HG02588 (cell line): ENCODE measurements around the gene SRP72.
"Not testable (repeated sequence)": the region's sequence is repeated elsewhere in the genome, so short reads cannot be mapped to it uniquely, and the experiment has no call there.

Source experiments
- ATAC-seq: cut with Tn5 transposase; IDR thresholded peaks from one replicate; pipeline ENCODE4 v1.9.1; 2021; ENCODE audit warnings: mild to moderate bottlenecking, moderate library complexity; ENCODE audit not compliant: unreplicated experiment

SRP72 gene

GRCh38 chr4:56465599-56466295 is 1.7 kb upstream of the SRP72 start:
- no peak for ATAC-seq

DNA sequence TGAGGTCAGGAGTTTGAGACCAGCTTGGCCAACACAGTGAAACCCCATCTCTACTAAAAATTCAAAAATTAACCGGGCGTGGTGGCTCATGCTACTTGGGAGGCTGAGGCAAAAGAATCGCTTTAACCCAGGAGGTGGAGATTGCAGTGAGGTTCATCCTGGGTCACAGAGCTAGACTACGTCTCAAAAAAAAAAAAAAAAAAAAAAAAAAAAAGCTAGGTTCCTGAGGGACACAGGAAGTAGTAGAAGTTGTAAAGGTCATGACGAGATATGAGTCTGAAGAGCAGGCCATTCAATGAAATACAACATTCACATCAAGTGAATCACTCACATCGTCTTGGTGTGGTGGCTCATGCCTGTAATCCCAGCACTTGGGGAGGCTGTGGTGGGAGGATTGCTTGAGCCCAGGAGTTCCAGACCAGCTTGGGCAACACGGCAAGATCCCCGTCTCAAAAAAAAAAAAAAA is 1.1 kb upstream of the SRP72 start:
- not testable (repeated sequence) for ATAC-seq

GRCh38 chr4:56466910-56467283 is 520 bp upstream of the SRP72 start:
- no peak for ATAC-seq

DNA sequence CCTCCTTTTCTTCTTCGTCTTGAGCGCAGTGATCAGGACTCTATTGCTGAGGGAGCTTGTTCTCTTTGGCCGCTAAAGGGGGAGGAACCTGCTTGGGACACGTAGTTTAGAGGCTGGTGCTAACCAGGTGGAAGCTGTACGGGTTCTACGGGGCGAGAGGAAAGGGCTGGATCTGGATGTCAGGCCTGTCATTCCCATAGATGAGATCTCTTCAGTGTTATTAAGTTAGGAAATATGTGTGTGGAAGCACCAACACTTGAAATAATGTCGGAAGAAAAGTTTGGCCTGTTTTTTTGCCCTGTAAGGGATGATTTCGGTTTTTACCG is 643 bp downstream of the SRP72 start:
- peak; percentile 46 for ATAC-seq

DNA sequence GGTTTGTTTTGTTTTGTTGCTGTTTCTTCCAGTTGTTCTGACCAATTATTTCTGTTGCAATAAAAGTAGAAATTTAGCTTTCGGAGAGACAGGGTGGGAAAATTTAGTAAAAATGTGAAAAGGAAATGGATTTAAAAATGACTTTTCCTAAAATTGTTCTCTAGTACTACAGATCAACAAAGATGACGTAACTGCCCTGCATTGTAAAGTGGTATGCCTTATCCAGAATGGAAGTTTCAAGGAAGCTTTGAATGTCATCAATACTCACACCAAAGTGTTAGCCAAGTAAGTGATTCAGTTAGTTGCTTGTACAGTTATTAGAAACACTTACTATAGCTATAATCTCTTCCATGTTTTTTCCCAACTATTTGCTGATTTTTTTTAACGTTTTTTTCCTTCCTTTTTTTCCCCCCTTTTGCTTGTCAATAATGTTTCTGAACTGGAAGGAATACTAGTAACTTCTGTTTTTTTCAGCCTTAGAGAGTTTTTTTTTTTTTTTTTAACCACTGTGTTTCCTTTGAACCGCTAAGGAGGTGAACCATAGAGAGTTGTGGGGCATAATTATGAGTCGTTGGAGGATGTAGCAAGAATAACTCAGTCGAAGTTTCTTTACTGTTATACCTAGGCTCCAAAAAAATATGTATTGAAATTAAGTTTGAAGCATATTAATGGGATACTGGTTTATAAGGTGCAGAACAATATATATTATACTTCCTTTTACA is 2.2 kb downstream of the SRP72 start:
- no peak for ATAC-seq

GRCh38 chr4:56475917-56476316 is 8.5 kb downstream of the SRP72 start:
- peak; percentile 81 for ATAC-seq

DNA sequence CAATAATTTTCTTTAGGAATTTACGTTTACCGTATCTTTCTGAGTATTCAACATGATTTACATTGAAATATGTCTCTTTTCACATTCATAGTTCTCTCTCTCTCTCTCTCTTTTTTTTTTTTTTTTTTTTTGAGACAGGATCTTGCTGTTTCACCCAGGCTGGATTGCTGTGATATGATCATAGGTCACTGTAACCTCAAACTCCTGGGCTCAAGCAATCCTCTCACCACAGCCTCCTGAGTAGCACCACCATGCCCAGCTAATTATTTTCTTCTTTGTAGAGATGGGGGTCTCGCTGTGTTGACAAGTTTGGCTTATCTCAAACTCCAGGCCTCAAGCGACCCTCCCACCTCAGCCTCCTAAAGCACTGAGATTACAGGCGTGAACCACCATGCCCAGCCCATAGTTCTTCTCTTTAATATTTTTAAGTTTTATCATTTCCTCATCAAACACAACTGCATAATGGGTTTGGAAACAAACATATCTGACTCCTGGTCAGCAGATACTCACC is 9.8 kb downstream of the SRP72 start:
- ATAC-seq: no peak

- no peak for ATAC-seq
Observed at GRCh38 chr4:56480691-56481090, 13.3 kb downstream of the SRP72 start.

- ATAC-seq: no peak
Observed at GRCh38 chr4:56496241-56496640, 28.8 kb downstream of the SRP72 start.

DNA sequence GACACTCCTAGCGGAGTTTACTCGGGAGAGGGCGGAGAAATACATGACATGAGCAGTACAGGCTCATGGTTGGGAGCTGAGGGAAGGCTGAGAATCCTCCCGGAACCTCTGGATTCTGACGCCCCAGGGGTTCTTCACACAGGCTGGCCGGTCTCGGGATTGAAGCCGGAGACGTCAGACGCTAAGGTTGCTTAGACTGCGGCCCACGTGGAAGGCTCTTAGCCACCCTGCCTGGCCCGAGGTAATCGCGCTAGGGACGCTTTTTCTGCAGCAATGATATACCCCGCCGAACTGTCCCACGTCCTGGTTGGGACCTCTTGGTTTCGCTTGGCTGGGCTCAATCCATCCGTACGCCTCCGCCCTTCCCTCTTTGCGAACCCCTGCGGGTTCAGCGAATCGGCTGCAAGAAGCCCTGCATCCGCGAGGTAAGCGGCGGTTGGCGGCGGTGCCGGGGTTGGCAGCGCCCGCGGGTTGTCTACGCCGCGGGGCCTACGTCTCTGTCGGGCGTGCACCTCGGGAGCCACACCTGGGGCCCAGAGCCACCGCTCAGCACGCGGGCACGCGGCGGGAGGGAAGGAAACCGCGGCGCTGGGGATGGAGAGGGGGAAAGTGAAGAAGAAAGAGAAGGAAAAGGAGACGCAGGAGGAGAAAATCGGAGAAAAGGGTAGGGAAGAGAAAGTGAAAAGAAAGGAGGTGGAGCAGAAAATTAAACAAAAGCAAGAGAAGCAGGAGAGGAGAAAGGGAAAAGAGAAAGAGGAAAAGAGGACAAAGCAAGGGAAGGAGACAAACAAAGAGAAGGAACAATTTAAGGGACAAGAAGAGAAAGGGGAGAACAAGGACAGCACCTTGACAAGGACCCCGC is 38.1 kb downstream of the SRP72 start, which contains the start of gene ARL9:
ARL9 (plus strand) TSS at position 523 of the 862 bp plus-strand sequence; CDS start at position 595, 72 bp downstream.
- peak; percentile 74 for ATAC-seq

GRCh38 chr4:56511098-56511497 is 43.7 kb downstream of the SRP72 start:
- ATAC-seq: no peak

DNA sequence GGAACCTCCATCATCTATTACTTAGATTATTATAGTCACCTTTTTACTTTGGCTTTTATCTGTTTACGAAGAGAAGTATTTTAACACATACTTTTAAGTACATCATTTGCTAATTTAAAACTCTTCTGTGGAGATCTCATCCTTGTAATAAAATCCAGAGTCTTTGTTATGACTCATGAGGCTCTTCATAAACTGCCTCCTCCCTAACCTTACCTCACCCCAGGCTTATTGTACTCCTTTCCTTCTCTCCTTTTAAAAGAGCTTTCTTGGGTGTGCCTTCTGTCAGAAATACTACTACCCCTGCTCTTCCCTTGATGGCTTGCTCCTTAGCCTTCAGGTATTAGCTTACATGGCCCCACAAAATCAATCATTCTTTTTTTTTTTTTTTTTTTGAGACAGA is 44.7 kb downstream of the SRP72 start:
- no peak for ATAC-seq

DNA sequence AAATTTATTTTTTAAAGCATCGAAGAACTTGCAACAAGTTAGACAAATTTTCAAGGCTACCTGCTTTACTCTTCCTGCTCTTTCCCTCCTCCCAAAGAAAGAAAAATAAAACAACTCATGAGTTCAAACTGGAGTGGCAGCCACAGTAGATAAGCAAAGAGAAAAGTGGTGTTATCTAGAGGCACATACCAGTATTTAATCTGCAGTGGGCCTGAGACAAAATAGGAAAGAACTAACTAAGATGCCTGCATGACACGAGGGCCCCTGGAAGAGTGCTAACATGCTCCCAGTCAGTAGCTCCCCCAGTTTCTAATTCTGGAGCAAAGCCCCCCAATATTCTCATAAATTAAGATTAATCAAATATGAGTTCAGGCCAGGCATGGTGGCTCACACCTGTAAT is 46.1 kb downstream of the SRP72 start:
- no peak for ATAC-seq

- peak; percentile 94 for ATAC-seq
Observed at GRCh38 chr4:56530269-56531148, 63.1 kb downstream of the SRP72 start.

DNA sequence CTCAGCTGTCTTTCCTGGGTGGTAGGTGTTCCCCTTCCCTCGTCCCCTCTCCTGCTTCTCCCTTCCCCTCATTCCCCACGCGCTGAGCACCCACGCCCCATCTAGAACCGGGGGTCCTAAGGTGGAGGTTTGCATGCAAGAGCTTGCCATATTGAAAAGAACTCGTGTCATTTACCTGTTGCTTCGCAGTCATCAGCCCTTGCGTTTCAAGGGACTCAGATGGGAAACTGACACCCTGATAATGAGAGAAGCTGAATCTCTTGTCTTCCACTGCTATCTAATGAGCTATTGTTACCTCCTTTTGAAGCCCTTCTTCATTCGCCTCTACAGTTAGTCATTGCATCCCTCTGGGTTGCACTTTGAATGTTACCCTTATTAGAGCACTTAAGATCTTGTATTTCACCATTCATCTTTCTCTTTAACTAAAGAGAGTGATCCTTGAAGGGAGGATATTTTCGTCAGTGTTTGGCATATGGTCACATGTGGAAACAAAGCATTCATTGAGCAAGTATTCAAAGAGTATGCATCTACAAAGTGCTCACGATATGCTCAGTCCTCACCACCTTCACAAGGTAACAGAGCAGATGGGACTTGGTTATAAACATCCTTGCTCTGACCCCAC is 63.8 kb downstream of the SRP72 start:
- no peak for ATAC-seq

- no peak for ATAC-seq
Observed at GRCh38 chr4:56531823-56532222, 64.4 kb downstream of the SRP72 start.

GRCh38 chr4:56532239-56532638 is 64.8 kb downstream of the SRP72 start:
- no peak for ATAC-seq

GRCh38 chr4:56535915-56536314 is 68.5 kb downstream of the SRP72 start:
- no peak for ATAC-seq

DNA sequence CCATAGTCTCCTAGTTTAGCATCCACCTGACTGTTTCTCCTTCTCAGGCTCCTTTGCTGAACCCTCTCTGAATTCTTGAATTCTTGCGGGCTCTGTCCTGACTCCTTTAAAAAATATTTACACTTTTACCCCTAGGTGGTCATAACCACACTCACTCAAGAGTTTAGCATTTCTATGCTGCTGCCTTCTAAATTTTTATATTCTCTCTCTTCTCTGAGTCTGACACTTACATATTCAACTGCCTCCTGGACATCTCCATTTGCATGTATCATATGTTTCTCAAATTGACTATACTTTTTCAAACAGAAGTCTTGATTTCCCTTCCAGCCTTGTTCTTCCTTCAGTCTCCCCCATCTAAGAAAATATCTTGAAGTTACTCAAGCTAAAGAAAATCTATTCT is 69.7 kb downstream of the SRP72 start:
- ATAC-seq: no peak

DNA sequence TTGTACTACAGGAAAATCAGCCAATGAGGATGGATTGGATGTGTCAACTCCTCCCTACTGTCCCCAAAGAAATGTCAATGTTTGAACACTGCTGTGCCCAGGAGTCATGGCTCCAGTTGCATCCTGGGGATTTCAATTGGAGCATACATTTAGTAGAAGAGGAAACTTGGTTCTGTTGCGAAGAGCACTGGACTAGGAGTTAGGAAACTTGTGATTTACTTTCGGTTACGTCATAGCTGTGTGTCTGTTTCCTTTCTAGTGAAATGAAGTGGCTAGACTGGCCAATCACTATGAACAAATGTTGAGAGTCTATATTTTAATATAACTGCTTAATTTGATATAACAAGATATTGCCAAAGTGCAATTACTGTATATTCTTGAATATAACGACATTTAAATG is 73.4 kb downstream of the SRP72 start:
- ATAC-seq: no peak
